Endodermal cell (in vitro differentiated cells): ENCODE results near the gene ARL6IP1. TPM values are rescaled to one million over a fixed set of nuclear protein-coding genes. Genes with fewer than 3 reads are reported as not detected.

ENCODE experiments used
- DNase-seq: peaks from one replicate; pipeline ENCODE4 v3.0.0-alpha.2; 2017
- H3K27ac ChIP-seq: 2 replicates; pipeline ENCODE4 v1.5.1; 2013; ENCODE audit warnings: mild to moderate bottlenecking, low read depth, low read length, moderate library complexity
- H3K27me3 ChIP-seq: 2 replicates; pipeline ENCODE4 v1.6.1; 2013; ENCODE audit warnings: mild to moderate bottlenecking, low read length, moderate library complexity; ENCODE audit not compliant: insufficient read depth, control insufficient read depth, poor library complexity, severe bottlenecking
- H3K36me3 ChIP-seq: 2 replicates; pipeline ENCODE4 v1.7.0; 2013; ENCODE audit warnings: mild to moderate bottlenecking, low read length, moderate library complexity; ENCODE audit not compliant: control insufficient read depth, insufficient read depth
- H3K4me1 ChIP-seq: one replicate; pipeline ENCODE4 v1.7.0; 2013; ENCODE audit warnings: low read length; ENCODE audit not compliant: control insufficient read depth, insufficient read depth
- H3K4me3 ChIP-seq: 2 replicates; pipeline ENCODE4 v1.5.1; 2013; ENCODE audit warnings: mild to moderate bottlenecking, low read length, moderate library complexity
- H3K9ac ChIP-seq: 2 replicates; pipeline ENCODE4 v1.6.1; 2013; ENCODE audit warnings: mild to moderate bottlenecking, low read length, moderate library complexity; ENCODE audit not compliant: poor library complexity, severe bottlenecking; ENCODE audit errors: extremely low read depth
- H3K9me3 ChIP-seq: 2 replicates; pipeline ENCODE4 v1.6.1; 2013; ENCODE audit warnings: mild to moderate bottlenecking, low read length, moderate library complexity; ENCODE audit not compliant: control insufficient read depth
- H3K27ac Mint-ChIP-seq: 2 replicates; pipeline ENCODE4 v1.8.0; 2020; ENCODE audit warnings: mixed read lengths
- H3K27me3 Mint-ChIP-seq: 2 replicates; pipeline ENCODE4 v1.8.0; 2021; ENCODE audit warnings: mild to moderate bottlenecking, mixed read lengths; ENCODE audit not compliant: insufficient read depth
- H3K36me3 Mint-ChIP-seq: 2 replicates; pipeline ENCODE4 v1.8.0; 2020; ENCODE audit warnings: low read depth, mixed read lengths
- H3K4me1 Mint-ChIP-seq: 2 replicates; pipeline ENCODE4 v1.8.0; 2020; ENCODE audit warnings: mixed read lengths
- H3K4me3 Mint-ChIP-seq: 2 replicates; pipeline ENCODE4 v1.8.0; 2020; ENCODE audit warnings: mild to moderate bottlenecking, moderate library complexity, mixed read lengths
- H3K9me3 Mint-ChIP-seq: 2 replicates; pipeline ENCODE4 v1.8.0; 2020; ENCODE audit warnings: mild to moderate bottlenecking, mixed read lengths
- WGBS, 2 experiments: methylation state at CpG; one replicate each; pipeline versions ENCODE4 v1.1.5 to v1.1.7; 2013; ENCODE audit warnings: missing lambda C conversion rate in 2 of 2, mixed read lengths in 1 of 2; ENCODE audit not compliant: insufficient coverage in 1 of 2, insufficient read length in 1 of 2; 5-methylcytosine and 5-hydroxymethylcytosine counted together
- total RNA-seq, 2 donors: library from RNA; stranded (reverse); fragmentation: NEBNext Ultra II Directional in 1 of 2; extraction: Animal tissue kit (Norgen Biotek cat#: 25700) in 1 of 2; gene quantifications; 2 replicates in 1 of 2; 3 replicates in 1 of 2; pipeline ENCODE4 v1.2.1, GENCODE V29; 2021
- TF ChIP-seq, protein P1 (sequence below): fragments of 200-600 bp; sonication (generic); conservative IDR thresholded peaks from 2 replicates; pipeline ENCODE4 v1.5.0; 2021; ENCODE audit warnings: antibody characterized with exemption, mild to moderate bottlenecking

The ARL6IP1 gene
- total RNA-seq, 2 donors from 2014 or later: 331 to 334 TPM

DNA sequence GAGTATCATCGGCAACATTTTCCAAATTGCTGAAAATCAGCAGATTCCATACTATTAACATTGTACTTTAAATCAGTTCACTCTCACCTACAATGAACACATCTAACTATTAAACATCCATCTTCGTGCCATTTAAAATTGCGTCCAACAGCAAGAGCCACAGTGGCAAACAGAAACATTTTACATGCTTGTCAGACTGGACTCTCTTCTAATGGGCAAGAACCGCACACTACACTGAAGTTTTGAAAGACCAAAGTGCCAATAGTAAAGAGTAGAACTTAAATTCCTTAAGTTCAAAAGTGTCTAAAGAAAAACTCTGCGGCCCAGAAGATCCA, 11.9 kb downstream of the ARL6IP1 start:
- peak overlapping the region; percentile 96 for H3K27ac Mint-ChIP-seq
- no peaks in the 10 kb centered on the region for H3K27me3 Mint-ChIP-seq
- peak overlapping the region; percentile 98 for H3K9ac ChIP-seq
- TF ChIP-seq, protein P1, sequence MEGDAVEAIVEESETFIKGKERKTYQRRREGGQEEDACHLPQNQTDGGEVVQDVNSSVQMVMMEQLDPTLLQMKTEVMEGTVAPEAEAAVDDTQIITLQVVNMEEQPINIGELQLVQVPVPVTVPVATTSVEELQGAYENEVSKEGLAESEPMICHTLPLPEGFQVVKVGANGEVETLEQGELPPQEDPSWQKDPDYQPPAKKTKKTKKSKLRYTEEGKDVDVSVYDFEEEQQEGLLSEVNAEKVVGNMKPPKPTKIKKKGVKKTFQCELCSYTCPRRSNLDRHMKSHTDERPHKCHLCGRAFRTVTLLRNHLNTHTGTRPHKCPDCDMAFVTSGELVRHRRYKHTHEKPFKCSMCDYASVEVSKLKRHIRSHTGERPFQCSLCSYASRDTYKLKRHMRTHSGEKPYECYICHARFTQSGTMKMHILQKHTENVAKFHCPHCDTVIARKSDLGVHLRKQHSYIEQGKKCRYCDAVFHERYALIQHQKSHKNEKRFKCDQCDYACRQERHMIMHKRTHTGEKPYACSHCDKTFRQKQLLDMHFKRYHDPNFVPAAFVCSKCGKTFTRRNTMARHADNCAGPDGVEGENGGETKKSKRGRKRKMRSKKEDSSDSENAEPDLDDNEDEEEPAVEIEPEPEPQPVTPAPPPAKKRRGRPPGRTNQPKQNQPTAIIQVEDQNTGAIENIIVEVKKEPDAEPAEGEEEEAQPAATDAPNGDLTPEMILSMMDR: no peak
- H3K4me1 Mint-ChIP-seq: peaks cover 40% of the 10 kb centered on the region
- H3K9me3 ChIP-seq: no peaks in the 10 kb centered on the region
- no peaks in the 10 kb centered on the region for H3K27me3 ChIP-seq
- peaks cover 3% of the 10 kb centered on the region for H3K9me3 Mint-ChIP-seq
- DNase-seq: no peak
- peak overlapping the region; percentile 94 for H3K4me3 Mint-ChIP-seq
- H3K36me3 Mint-ChIP-seq: peaks cover 90% of the 10 kb centered on the region
- H3K4me3 ChIP-seq: peak overlapping the region; percentile 95
- peaks cover 83% of the 10 kb centered on the region for H3K36me3 ChIP-seq
- H3K27ac ChIP-seq: peak overlapping the region; percentile 90
- WGBS, 2 experiments: 0 to 10% methylated on average over 4 to 5 of the region's 5 CpGs
- peaks cover 5% of the 10 kb centered on the region for H3K4me1 ChIP-seq

DNA sequence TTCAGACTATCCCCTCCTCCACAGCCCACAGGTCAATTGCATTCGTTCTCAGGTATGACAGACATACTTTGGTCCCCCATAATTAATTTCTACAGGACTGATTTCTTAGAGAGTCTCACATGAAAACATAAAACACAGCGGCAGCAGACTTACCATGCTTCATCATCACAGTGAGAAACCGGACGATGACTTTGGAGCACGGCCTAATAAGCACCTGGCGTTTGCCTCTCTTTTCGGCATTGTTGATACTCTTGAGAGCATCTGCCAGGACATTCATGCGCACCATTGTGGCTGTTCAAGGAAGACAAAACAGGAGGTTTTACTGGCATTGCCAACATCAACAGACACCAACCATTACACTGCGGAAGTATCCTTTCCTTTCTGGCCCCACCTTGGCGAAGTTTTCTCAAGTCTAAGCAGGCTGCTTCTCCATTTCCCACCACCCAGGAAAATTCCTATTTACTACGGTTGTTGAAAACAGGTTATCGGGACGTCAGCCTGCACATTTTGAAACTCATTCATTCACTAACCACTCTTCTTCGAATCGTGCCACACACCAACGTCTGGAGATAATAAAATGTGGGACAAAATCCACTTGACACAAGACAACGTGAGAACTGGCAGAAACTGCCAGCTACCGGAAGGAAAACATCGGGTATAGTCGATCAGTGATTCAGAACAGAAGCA, 12.4 kb downstream of the ARL6IP1 start:
- Histone ChIP-seq H3K4me3 (peak overlapping the region; percentile 95), H3K27me3 (no peaks in the 10 kb centered on the region), H3K9me3 (no peaks in the 10 kb centered on the region), H3K9ac (peak overlapping the region; percentile 98), H3K4me1 (peaks cover 5% of the 10 kb centered on the region), H3K36me3 (peaks cover 83% of the 10 kb centered on the region), H3K27ac (no peak overlapping the region)
- H3K9me3 Mint-ChIP-seq: peaks cover 3% of the 10 kb centered on the region
- H3K4me1 Mint-ChIP-seq: peaks cover 40% of the 10 kb centered on the region
- peak overlapping the region; percentile 94 for H3K4me3 Mint-ChIP-seq
- 17 to 26% methylated on average over 14 to 20 of the region's 20 CpGs for WGBS, 2 experiments
- no peaks in the 10 kb centered on the region for H3K27me3 Mint-ChIP-seq
- TF ChIP-seq, protein P1: no peak
- no peak for DNase-seq
- peak overlapping the region; percentile 96 for H3K27ac Mint-ChIP-seq
- peaks cover 90% of the 10 kb centered on the region for H3K36me3 Mint-ChIP-seq

DNA sequence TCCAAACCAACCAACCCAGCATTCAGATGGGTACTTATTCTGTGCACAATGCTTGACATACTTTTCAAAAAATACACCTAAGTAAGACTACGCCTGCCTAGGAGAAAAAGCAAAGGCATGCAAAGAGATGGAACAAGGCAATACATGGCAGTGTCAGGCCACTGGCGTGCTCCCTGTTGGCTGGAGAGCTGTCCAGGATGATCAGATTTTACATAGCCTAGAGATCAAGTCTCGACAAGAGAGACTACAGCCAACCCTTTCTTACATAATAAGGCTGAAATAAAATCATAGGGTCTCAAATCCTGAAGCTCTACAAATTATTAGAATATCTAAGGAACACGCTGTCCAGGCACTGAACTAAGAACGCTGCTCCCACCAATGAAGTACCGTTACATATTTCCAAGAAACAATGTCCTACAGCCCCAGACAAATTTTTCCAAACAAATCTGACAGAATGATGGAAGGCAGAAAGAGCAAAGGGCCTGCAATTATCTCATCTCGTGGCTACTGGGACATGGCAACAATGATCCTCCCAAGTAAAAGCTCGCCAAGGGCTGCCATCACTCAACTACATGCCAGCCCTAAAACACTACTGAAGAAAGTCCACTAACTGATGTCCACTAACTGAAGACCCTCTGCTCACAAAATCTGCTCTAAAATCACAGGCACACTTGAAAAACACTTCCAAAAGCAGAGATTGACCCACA, 16.3 kb downstream of the ARL6IP1 start:
- Mint-ChIP-seq H3K4me3 (peak overlapping the region; percentile 94), H3K27me3 (no peaks in the 10 kb centered on the region), H3K4me1 (peaks cover 40% of the 10 kb centered on the region), H3K9me3 (no peaks in the 10 kb centered on the region), H3K27ac (peak overlapping the region; percentile 63), H3K36me3 (peaks cover 69% of the 10 kb centered on the region)
- Histone ChIP-seq H3K36me3 (peaks cover 68% of the 10 kb centered on the region), H3K27me3 (no peaks in the 10 kb centered on the region), H3K4me3 (peak overlapping the region; percentile 95), H3K9ac (no peak overlapping the region), H3K9me3 (no peaks in the 10 kb centered on the region), H3K4me1 (peaks cover 5% of the 10 kb centered on the region), H3K27ac (no peak overlapping the region)
- WGBS, 2 experiments: 92 to 100% methylated on average over 2 to 8 of the region's 8 CpGs
- TF ChIP-seq, protein P1: no peak
- DNase-seq: no peak
